RWPE2 (cell line): ENCODE measurements around the gene TICAM2.

Source experiments
- ATAC-seq: fragments of 200-7000 bp; cut with Tn5 transposase; 3 replicates; pipeline ENCODE4 v1.9.1; 2021; ENCODE audit warnings: low read depth
- DNase-seq: peaks from one replicate; pipeline ENCODE4 v3.0.0-alpha.2; 2020; ENCODE audit warnings: low spot score
- H3K27ac ChIP-seq: fragments of 450-650 bp; 2 replicates; pipeline ENCODE4 v1.5.1; 2017; ENCODE audit warnings: mild to moderate bottlenecking; ENCODE audit not compliant: poor library complexity, severe bottlenecking
- H3K27me3 ChIP-seq: fragments of 250-450 bp; sonication (Bioruptor Pico); 2 replicates; pipeline ENCODE4 v1.5.1; 2021; ENCODE audit warnings: mild to moderate bottlenecking, moderate library complexity; ENCODE audit not compliant: insufficient read depth, poor library complexity, severe bottlenecking
- H3K36me3 ChIP-seq: fragments of 250-450 bp; sonication (Bioruptor Pico); 2 replicates; pipeline ENCODE4 v1.5.1; 2020; ENCODE audit warnings: low read depth, mild to moderate bottlenecking, moderate library complexity
- H3K4me1 ChIP-seq: fragments of 250-450 bp; sonication (Bioruptor Pico); 2 replicates; pipeline ENCODE4 v1.5.1; 2021; ENCODE audit warnings: mild to moderate bottlenecking, moderate library complexity; ENCODE audit not compliant: insufficient read depth, poor library complexity, severe bottlenecking
- H3K4me3 ChIP-seq: fragments of 250-450 bp; sonication (Bioruptor Pico); 2 replicates; pipeline ENCODE4 v1.5.1; 2021; ENCODE audit warnings: mild to moderate bottlenecking, moderate library complexity; ENCODE audit not compliant: severe bottlenecking
- H3K9me3 ChIP-seq: fragments of 250-450 bp; sonication (Bioruptor Pico); 2 replicates; pipeline ENCODE4 v1.5.1; 2021; ENCODE audit warnings: mild to moderate bottlenecking, moderate library complexity; ENCODE audit not compliant: severe bottlenecking
- TF ChIP-seq, protein P1 (sequence below): fragments of 450-650 bp; IDR thresholded peaks from one replicate; pipeline ENCODE4 v1.5.1; 2017; ENCODE audit warnings: mild to moderate bottlenecking, moderate library complexity; ENCODE audit not compliant: poor library complexity, severe bottlenecking

TICAM2 gene

DNA sequence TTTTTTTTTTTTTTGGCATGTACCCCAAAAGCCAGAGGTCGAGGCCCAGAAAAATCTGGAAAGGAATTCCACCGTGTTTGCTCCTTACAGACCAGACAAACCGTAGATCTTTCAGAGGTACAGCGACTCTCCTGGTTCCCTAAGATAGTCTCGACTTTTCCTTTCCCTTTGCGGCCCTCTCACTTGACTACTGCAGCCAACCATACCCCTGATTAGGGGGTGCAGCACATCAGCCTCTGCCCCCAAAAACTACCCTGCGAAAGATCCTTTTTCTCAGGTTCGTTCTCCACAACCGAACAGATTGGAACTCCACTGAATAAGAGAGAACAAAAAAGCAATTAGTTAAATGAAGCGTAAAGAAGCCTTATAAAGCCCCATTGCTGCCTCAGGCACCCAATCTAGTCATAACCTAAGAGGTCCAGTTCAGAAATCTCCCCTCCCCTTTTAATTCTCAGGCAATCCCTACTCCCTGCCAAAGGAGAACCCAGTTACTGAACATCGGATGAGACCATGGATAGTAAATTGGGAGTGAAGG is 379 bp upstream of the TICAM2 start:
- TF ChIP-seq, protein P1, sequence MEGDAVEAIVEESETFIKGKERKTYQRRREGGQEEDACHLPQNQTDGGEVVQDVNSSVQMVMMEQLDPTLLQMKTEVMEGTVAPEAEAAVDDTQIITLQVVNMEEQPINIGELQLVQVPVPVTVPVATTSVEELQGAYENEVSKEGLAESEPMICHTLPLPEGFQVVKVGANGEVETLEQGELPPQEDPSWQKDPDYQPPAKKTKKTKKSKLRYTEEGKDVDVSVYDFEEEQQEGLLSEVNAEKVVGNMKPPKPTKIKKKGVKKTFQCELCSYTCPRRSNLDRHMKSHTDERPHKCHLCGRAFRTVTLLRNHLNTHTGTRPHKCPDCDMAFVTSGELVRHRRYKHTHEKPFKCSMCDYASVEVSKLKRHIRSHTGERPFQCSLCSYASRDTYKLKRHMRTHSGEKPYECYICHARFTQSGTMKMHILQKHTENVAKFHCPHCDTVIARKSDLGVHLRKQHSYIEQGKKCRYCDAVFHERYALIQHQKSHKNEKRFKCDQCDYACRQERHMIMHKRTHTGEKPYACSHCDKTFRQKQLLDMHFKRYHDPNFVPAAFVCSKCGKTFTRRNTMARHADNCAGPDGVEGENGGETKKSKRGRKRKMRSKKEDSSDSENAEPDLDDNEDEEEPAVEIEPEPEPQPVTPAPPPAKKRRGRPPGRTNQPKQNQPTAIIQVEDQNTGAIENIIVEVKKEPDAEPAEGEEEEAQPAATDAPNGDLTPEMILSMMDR = no peak
- H3K9me3 ChIP-seq = no peaks in the 10 kb centered on the region
- H3K27me3 ChIP-seq = no peaks in the 10 kb centered on the region
- peak; percentile 11; the same call in 2 of the 3 replicates for ATAC-seq
- H3K4me3 ChIP-seq = peak overlapping the region; percentile 50
- peaks cover 33% of the 10 kb centered on the region for H3K36me3 ChIP-seq
- no peak for DNase-seq
- H3K4me1 ChIP-seq = peaks cover 21% of the 10 kb centered on the region
- peak overlapping the region; percentile 46 for H3K27ac ChIP-seq

DNA sequence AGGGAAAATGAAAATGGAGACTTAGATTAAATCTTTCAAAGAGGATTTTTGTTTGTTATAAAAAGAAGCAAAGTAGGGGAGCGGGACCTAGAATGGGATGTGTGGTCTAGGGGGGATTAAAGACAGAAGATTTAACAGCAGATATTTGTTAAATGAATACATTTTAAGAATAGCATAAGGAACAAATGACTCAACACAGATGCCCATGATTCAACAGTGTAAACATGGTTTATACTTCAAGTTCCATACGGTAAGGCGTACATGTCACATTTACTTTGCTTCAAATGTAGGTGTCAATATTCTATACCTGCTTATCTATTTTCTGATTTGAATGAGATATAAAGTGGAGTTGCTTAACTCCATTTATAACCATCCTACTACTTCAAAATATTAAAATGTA is 1.5 kb downstream of the TICAM2 start:
- no peak overlapping the region for H3K4me3 ChIP-seq
- no peak overlapping the region for H3K27ac ChIP-seq
- ATAC-seq (peak; percentile 49), DNase-seq (no peak)
- TF ChIP-seq, protein P1 = no peak
- H3K9me3 ChIP-seq = no peaks in the 10 kb centered on the region
- H3K4me1 ChIP-seq = peaks cover 21% of the 10 kb centered on the region
- peaks cover 17% of the 10 kb centered on the region for H3K36me3 ChIP-seq
- H3K27me3 ChIP-seq = no peaks in the 10 kb centered on the region

DNA sequence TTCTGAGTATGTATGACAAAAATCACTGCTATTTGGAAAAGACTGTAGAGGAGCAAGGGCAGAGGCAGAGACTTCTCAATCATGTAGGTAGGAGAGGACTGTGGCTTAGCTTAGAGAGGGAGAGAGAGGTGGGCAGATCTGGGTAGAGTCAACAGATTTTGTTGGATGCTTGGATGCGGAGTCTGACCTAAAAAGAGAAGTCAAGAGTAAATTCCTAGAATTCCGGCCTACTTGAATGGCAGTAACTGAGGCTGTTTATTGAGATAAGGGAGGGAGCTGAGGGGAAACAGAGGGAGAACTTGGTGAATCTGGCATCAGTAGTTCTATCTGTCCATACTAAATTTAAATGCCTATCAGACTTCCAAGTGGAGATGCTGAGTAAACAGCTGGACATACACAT is 2.4 kb downstream of the TICAM2 start:
- TF ChIP-seq, protein P1 = no peak
- H3K4me1 ChIP-seq = peaks cover 21% of the 10 kb centered on the region
- ATAC-seq (no peak), DNase-seq (no peak)
- H3K36me3 ChIP-seq = peaks cover 9% of the 10 kb centered on the region
- H3K9me3 ChIP-seq = no peaks in the 10 kb centered on the region
- no peaks in the 10 kb centered on the region for H3K27me3 ChIP-seq
- no peak overlapping the region for H3K4me3 ChIP-seq
- H3K27ac ChIP-seq = no peak overlapping the region

DNA sequence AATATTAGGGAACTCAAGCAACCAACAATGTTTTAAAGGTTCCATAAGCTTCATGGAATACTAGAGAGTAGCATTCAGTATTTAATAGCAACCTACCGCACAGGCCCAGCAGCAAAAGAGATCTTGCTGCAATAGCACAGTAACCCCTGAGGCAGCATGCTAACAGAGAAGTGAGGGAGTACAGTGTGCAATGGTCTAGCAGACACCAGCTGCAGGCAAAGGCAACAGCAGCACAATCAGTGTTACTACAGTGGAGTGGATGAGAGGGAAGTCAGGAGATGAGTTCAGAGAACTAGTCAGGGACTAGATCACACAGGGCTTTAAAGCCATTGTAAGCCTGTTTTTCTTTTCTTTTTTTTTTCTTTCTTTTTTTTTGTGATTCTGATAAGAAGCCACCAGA is 2.8 kb downstream of the TICAM2 start:
- ATAC-seq = no peak
- H3K27me3 ChIP-seq = no peaks in the 10 kb centered on the region
- H3K4me3 ChIP-seq = no peak overlapping the region
- no peak for DNase-seq
- no peak overlapping the region for H3K27ac ChIP-seq
- TF ChIP-seq, protein P1 = no peak
- H3K4me1 ChIP-seq = peaks cover 21% of the 10 kb centered on the region
- H3K36me3 ChIP-seq = peaks cover 7% of the 10 kb centered on the region
- H3K9me3 ChIP-seq = no peaks in the 10 kb centered on the region
